K562 (cell line): ENCODE results near the gene CENPH. TPM values are rescaled to one million over a fixed set of nuclear protein-coding genes. Genes with fewer than 3 reads are reported as not detected.

Experiments used
- ATF7 ChIP-seq: fragments of 450-650 bp; IDR thresholded peaks from 2 replicates; pipeline ENCODE4 v1.7.1; 2014; ENCODE audit warnings: mild to moderate bottlenecking, moderate library complexity
- C11orf30 ChIP-seq: fragments of 450-650 bp; IDR thresholded peaks from 2 replicates; pipeline ENCODE4 v1.6.1; 2016; ENCODE audit warnings: low read depth, mild to moderate bottlenecking
- CHCHD3 ChIP-seq: fragments of 250-450 bp; sonication (Bioruptor Pico); IDR thresholded peaks from 2 replicates; pipeline ENCODE4 v2.1.2; 2022; ENCODE audit warnings: mild to moderate bottlenecking
- ETV5 ChIP-seq: sonication (generic); formaldehyde crosslinking; IDR thresholded peaks from 2 replicates; pipeline ENCODE4 v1.4.0; 2020; ENCODE audit warnings: low read depth, mild to moderate bottlenecking, missing genetic modification reagents
- JUN ChIP-seq, 2 experiments: sonication (generic) in 1 of 2; formaldehyde crosslinking in 1 of 2; IDR thresholded peaks; 2 replicates each; pipeline versions ENCODE4 v1.6.1 to v1.8.0; 2012 to 2022; ENCODE audit warnings: borderline replicate concordance in 2 of 2, mild to moderate bottlenecking in 2 of 2, improper control_type of control experiment in 1 of 2, low read depth in 1 of 2, low read length in 1 of 2, missing genetic modification reagents in 1 of 2
- KAT8 ChIP-seq: fragments of 450-650 bp; IDR thresholded peaks from 2 replicates; pipeline ENCODE4 v1.6.1; 2016; ENCODE audit warnings: low read depth, mild to moderate bottlenecking
- MED1 ChIP-seq: sonication (generic); formaldehyde crosslinking; IDR thresholded peaks from 2 replicates; pipeline ENCODE4 v1.8.1; 2023; ENCODE audit warnings: missing genetic modification reagents, borderline replicate concordance
- MTA2 ChIP-seq: fragments of 450-650 bp; IDR thresholded peaks from 2 replicates; pipeline ENCODE4 v1.6.1; 2016; ENCODE audit warnings: low read depth
- NFRKB ChIP-seq: fragments of 450-650 bp; IDR thresholded peaks from 2 replicates; pipeline ENCODE4 v1.6.1; 2016; ENCODE audit warnings: low read depth
- PHF8 ChIP-seq: fragments of 200-600 bp; sonication (generic); IDR thresholded peaks from 2 replicates; pipeline ENCODE4 v1.6.1; 2012; ENCODE audit warnings: mixed run types, mild to moderate bottlenecking, inconsistent platforms, low read length, moderate library complexity, borderline replicate concordance
- POLR2AphosphoS5 ChIP-seq: IDR thresholded peaks from 2 replicates; pipeline ENCODE4 v1.6.1; 2011; ENCODE audit warnings: mild to moderate bottlenecking, low read depth, low read length, moderate library complexity; ENCODE audit not compliant: control insufficient read depth, insufficient read depth
- POLR2B ChIP-seq: fragments of 450-650 bp; IDR thresholded peaks from 2 replicates; pipeline ENCODE4 v1.6.1; 2018; ENCODE audit warnings: low read depth; ENCODE audit not compliant: partially characterized antibody
- RAD21 ChIP-seq, 2 experiments: fragments of 250-450 bp in 1 of 2; fragments of 450-650 bp in 1 of 2; sonication (Bioruptor Pico) in 1 of 2; formaldehyde crosslinking in 1 of 2; IDR thresholded peaks in 1 of 2; conservative IDR thresholded peaks in 1 of 2; 2 replicates each; pipeline versions ENCODE4 v1.4.0 to v1.8.0; 2020 to 2022; ENCODE audit warnings: mild to moderate bottlenecking in 2 of 2, moderate library complexity in 1 of 2
- RBM34 ChIP-seq: fragments of 200-400 bp; formaldehyde crosslinking; IDR thresholded peaks from 2 replicates; pipeline ENCODE4 v1.6.1; 2018; ENCODE audit warnings: low read length, borderline replicate concordance; ENCODE audit not compliant: insufficient read depth
- TAF15 ChIP-seq: fragments of 200-400 bp; formaldehyde crosslinking; IDR thresholded peaks from 2 replicates; pipeline ENCODE4 v1.6.1; 2017; ENCODE audit warnings: mild to moderate bottlenecking, low read depth, low read length, moderate library complexity
- ZC3H11A ChIP-seq: IDR thresholded peaks from 2 replicates; pipeline ENCODE4 v1.6.1; 2012; ENCODE audit warnings: low read depth, low read length, improper control_type of control experiment
- polyA plus RNA-seq, 8 experiments: library from polyadenylated mRNA; depleted of rRNA in 4 of 8; stranded (reverse) in 5 of 8; unstranded in 3 of 8; fragments of >200 nt; fragmentation: Nextera tagmentation in 2 of 8; fragmentation: Illumina TruSeq in 1 of 8; extraction: Ambion mirVana in 2 of 8; extraction: Trizol in 1 of 8; gene quantifications; 2 replicates each; pipeline versions ENCODE4 v1.2.1 to v1.2.3, GENCODE V29; 2011 to 2014; ENCODE audit warnings: inconsistent platforms in 1 of 8, missing spikeins in 1 of 8
- total RNA-seq, 7 experiments: library from RNA; depleted of rRNA in 6 of 7; stranded (reverse); fragments of >200 nt in 6 of 7; fragmentation: Illumina TruSeq in 2 of 7; extraction: Trizol in 2 of 7; gene quantifications; 2 replicates each; pipeline versions ENCODE4 v1.2.1 to v1.2.3, GENCODE V29; 2011 to 2021; ENCODE audit warnings: low replicate concordance in 1 of 7
- TF ChIP-seq, protein P1 (sequence below): fragments of 250-450 bp; sonication (Bioruptor Pico); IDR thresholded peaks from 2 replicates; pipeline ENCODE4 v1.4.0; 2020; ENCODE audit warnings: mild to moderate bottlenecking, moderate library complexity
- TF ChIP-seq, protein P2 (sequence below): fragments of 450-650 bp; formaldehyde crosslinking; conservative IDR thresholded peaks from 2 replicates; pipeline ENCODE4 v1.4.0; 2022; ENCODE audit warnings: mild to moderate bottlenecking, missing genetic modification characterization
- TF ChIP-seq, protein P3 (sequence below): fragments of 450-650 bp; formaldehyde crosslinking; IDR thresholded peaks from 2 replicates; pipeline ENCODE4 v1.4.0; 2020; ENCODE audit warnings: mild to moderate bottlenecking
- TF ChIP-seq, protein P4 (sequence below): fragments of 450-650 bp; IDR thresholded peaks from 2 replicates; pipeline ENCODE4 v1.6.1; 2016; ENCODE audit warnings: borderline replicate concordance

Gene CENPH
- total and polyA plus RNA-seq, 9 of the 15 experiments (the other 6 are each of a cell fraction or from before 2014, with no cell fraction given): 10.5 to 124 (median 74.9) TPM

DNA sequence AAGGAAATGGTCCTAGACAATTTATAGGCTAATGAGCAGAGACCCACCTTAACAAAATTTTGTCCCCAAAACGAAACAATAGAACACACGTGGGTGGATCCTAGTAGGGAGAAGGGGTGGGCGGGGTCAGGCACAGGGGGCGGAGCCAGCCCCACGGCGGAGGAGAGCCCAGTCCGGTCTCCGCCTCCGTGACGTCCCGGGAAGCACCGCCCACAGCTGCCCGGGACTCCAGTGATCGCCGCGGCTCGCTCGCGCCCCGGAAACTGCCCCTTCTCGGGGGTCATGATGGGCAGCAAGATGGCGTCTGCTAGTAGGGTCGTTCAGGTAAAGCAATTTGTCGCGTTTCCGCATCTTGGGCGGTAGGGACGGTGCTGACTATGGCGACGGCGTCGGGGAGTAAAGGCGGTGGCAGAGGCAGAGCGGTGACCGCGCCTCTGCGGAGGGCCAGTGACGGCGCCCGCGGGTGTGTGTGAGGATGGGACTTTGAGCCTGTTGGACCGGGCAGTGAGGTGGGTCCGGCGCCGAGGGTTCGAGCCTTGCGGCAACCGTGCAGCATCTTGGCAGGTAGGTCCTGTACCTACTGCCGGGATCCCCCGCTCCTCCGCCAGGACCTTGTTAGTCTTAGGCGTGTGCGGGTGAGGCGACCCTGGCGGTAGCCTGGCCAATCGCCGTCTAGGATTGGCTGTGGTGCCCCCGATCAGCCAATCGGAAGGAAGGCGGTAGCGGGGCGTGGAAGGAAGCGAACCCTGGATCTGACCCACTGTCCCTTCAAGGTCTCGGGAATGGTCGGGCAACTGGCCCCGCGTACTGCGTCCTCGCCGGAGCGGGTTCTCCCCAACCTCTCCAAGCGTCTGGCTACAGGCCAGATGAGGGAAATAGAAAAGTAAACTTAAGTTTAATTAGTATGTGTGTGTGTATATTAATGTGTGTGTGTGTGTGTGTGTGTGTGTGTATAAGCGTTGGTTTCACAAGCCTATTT, 28.5 kb downstream of the CENPH start (continued):
- TF ChIP-seq POLR2AphosphoS5: peak; percentile 75
- peak; percentile 81; the same call in 1 of the 2 replicates for TF ChIP-seq ETV5 (CRISPR knock-in tag)
- no peak for TF ChIP-seq RBM34
- no peak for TF ChIP-seq KAT8
- no peak for TF ChIP-seq ZC3H11A
- no peak for TF ChIP-seq RAD21 (CRISPR knock-in tag; conservative IDR thresholded peaks at IDR 0.05 in 1 of 2, IDR thresholded peaks at IDR 0.05 in 1 of 2)
- TF ChIP-seq CHCHD3 (CRISPR knock-in tag): no peak
- TF ChIP-seq TAF15: no peak
- peak; percentile 77 for TF ChIP-seq NFRKB
- peak; percentile 65; the same call in 1 of the 2 replicates for TF ChIP-seq C11orf30
- TF ChIP-seq MED1: no peak
- TF ChIP-seq, protein P1, sequence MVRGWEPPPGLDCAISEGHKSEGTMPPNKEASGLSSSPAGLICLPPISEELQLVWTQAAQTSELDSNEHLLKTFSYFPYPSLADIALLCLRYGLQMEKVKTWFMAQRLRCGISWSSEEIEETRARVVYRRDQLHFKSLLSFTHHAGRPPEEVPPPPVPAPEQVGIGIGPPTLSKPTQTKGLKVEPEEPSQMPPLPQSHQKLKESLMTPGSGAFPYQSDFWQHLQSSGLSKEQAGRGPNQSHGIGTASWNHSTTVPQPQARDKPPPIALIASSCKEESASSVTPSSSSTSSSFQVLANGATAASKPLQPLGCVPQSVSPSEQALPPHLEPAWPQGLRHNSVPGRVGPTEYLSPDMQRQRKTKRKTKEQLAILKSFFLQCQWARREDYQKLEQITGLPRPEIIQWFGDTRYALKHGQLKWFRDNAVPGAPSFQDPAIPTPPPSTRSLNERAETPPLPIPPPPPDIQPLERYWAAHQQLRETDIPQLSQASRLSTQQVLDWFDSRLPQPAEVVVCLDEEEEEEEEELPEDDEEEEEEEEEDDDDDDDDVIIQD (CRISPR knock-in tag): no peak
- TF ChIP-seq JUN (IDR thresholded peaks at IDR 0.05; ENCODE audit: borderline replicate concordance, low read depth, low read length): no peak
- TF ChIP-seq JUN (CRISPR knock-in tag; IDR thresholded peaks at IDR 0.05; ENCODE audit: borderline replicate concordance): no peak; the same call in 1 of the 2 replicates
- TF ChIP-seq ATF7: peak; percentile 56; the same call in 1 of the 2 replicates
- TF ChIP-seq MTA2: no peak
- peak; percentile 91; the same call in 1 of the 2 replicates for TF ChIP-seq PHF8
- TF ChIP-seq, protein P2, sequence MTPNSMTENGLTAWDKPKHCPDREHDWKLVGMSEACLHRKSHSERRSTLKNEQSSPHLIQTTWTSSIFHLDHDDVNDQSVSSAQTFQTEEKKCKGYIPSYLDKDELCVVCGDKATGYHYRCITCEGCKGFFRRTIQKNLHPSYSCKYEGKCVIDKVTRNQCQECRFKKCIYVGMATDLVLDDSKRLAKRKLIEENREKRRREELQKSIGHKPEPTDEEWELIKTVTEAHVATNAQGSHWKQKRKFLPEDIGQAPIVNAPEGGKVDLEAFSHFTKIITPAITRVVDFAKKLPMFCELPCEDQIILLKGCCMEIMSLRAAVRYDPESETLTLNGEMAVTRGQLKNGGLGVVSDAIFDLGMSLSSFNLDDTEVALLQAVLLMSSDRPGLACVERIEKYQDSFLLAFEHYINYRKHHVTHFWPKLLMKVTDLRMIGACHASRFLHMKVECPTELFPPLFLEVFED (CRISPR knock-in tag): no peak
- peak; percentile 85 for TF ChIP-seq POLR2B
- TF ChIP-seq, protein P3, sequence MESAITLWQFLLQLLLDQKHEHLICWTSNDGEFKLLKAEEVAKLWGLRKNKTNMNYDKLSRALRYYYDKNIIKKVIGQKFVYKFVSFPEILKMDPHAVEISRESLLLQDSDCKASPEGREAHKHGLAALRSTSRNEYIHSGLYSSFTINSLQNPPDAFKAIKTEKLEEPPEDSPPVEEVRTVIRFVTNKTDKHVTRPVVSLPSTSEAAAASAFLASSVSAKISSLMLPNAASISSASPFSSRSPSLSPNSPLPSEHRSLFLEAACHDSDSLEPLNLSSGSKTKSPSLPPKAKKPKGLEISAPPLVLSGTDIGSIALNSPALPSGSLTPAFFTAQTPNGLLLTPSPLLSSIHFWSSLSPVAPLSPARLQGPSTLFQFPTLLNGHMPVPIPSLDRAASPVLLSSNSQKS: no peak
- TF ChIP-seq, protein P4, sequence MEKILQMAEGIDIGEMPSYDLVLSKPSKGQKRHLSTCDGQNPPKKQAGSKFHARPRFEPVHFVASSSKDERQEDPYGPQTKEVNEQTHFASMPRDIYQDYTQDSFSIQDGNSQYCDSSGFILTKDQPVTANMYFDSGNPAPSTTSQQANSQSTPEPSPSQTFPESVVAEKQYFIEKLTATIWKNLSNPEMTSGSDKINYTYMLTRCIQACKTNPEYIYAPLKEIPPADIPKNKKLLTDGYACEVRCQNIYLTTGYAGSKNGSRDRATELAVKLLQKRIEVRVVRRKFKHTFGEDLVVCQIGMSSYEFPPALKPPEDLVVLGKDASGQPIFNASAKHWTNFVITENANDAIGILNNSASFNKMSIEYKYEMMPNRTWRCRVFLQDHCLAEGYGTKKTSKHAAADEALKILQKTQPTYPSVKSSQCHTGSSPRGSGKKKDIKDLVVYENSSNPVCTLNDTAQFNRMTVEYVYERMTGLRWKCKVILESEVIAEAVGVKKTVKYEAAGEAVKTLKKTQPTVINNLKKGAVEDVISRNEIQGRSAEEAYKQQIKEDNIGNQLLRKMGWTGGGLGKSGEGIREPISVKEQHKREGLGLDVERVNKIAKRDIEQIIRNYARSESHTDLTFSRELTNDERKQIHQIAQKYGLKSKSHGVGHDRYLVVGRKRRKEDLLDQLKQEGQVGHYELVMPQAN: peak; percentile 87
